GM21526 (cell line): ENCODE measurements around the gene RGS9.

ENCODE experiments used
- ATAC-seq: cut with Tn5 transposase; IDR thresholded peaks from one replicate; pipeline ENCODE4 v1.9.1; 2021; ENCODE audit warnings: moderate library complexity; ENCODE audit not compliant: unreplicated experiment, low FRiP score

RGS9 gene

GRCh38 chr17:65236321-65236720 is 99.2 kb downstream of the RGS9 start:
- ATAC-seq, result no peak

- ATAC-seq, result no peak
Measured at GRCh38 chr17:65243838-65244625, 106.9 kb downstream of the RGS9 start.

GRCh38 chr17:65246252-65246651 is 109.1 kb downstream of the RGS9 start:
- no peak for ATAC-seq

DNA sequence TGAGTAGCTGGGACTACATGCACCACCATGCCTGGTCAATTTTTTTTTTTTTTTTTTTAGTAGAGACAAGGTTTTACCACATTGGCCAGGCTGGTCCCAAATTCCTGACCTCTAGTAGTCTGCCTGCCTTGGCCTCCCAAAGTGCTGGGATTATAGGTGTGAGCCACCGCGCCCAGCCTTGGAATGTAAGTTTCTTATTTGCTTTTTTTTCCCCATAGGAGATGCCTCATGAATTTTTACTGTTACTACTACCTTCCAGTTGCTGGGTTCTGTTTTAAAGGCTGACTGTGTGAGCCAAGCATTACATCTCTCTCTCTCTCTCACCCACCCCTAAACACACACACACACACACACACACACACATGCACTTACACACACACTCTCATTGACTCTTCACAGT is 112.6 kb downstream of the RGS9 start:
- ATAC-seq, result no peak

DNA sequence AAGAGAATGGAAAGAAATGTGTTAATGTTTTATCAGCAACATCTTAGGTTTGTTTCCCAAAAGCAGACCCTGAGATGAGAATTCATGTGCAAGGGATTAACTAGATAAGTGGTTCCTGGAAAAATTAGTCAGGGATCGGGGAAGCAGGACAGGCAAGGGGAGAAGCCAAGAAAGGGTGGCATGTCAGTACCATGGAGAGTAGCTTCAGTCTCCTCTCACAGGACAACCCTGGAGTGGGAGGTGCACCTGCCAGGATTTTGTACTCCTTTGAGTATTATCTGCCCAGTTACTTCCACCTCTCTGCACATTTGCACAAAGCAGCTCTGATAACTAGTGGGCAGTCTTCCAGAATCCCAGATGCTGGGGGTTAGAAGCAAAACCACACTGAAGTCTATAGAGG is 117.0 kb downstream of the RGS9 start:
- no peak for ATAC-seq

DNA sequence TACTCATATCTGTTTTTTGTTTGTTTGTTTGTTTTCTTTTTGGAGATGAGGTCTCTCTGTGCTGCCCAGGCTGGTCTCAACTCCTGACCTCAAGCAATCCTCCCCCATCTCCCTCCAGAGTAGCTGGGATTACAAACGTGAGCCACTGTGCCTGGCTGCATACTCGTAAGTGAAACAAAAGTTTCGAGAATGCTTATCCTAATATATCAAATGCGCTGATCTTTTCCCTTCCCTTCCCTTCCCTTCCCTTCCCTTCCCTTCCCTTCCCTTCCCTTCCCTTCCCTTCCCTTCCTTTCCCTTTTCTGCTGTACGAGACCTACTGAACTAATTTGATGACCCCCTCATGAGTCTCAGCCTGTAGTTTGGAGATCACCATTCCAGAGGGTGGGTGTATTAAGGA is 122.1 kb downstream of the RGS9 start:
- no peak for ATAC-seq

GRCh38 chr17:65259696-65260485 is 122.7 kb downstream of the RGS9 start:
- ATAC-seq, result no peak

DNA sequence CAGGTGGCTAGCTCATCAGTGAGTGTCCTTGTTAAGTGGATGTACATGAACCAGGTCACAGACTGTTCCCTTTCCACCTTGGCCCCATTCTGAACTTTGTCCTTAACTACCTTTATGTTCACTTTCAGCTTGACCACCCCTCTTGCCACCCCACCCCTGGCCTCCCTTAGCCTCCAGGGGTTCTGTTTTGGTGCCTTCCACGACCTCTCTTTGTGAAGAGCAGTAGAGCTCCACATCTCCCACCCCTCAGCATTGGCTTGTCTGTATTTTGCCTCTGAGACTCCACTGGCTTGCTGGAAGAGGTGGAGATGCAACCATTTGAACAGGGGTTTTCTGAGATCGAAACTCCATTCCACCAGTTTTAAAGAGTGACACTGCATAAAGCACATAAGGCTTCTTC is 123.5 kb downstream of the RGS9 start:
- ATAC-seq, result no peak

DNA sequence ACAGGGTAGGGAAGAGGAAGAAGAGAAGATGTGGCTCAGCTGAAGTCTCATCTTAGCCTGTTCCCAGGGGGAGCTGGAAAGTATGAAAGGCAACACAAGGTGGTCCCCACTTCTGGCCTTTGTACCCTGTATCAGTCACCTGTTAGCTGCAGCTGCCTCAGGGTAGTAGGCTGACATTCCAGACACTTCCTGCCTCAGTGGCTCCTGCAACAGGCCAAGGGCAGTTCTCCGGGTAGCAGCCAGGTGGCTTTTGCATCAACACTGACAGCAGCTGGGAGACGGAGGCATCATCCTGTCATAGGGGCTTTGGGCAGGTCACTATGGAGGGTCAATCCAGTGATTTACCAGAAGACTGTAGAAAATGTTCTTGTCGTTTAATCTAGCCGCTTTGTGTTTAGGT is 124.0 kb downstream of the RGS9 start:
- no peak for ATAC-seq

DNA sequence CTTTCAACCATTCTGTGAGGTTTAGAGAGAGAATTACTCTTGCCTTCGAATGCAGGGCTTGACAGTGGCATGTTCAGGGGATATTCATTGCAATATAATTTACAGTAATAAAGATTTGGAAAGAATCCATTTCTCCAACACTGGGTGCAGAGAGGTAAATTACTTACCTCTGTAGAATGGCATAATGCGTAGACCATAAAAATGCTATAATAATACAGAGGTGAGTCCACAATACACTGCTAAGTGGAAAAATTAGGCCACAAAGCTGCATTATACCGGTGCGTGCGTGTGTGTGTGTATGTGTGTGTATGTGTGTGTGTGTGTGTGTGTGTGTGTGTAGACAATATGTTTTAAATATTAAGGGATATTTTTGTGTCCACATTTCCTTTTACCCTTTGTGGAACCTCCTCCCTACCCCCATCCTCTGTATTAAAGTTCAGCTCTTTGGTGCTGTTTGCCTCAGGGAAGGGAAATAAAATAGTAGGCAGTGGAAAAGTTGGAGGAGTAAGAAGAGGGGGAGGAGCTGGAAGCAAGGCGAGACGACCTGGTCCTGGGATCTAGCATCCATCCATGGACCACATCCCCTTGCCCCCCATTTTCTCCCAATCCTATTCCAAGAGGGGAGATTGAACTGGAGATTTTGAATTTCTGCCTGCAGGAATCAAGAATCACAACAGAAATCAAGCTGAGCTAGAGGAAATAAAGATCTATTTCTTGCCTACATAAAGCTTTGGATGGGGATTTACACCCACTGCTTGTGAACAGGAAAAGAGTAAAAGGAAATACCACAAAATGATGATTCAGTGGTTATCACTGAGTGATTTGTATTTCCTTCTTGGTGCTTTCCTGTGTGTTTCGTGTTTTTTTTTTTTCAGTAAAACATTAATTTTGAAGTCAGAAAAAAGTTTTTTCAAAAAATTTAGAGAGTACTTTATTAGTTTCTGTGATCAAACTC is 124.8 kb downstream of the RGS9 start:
- ATAC-seq, result no peak

- no peak for ATAC-seq
Measured at GRCh38 chr17:65265276-65265675, 128.1 kb downstream of the RGS9 start.

GRCh38 chr17:65268832-65269231 is 131.7 kb downstream of the RGS9 start:
- no peak for ATAC-seq

DNA sequence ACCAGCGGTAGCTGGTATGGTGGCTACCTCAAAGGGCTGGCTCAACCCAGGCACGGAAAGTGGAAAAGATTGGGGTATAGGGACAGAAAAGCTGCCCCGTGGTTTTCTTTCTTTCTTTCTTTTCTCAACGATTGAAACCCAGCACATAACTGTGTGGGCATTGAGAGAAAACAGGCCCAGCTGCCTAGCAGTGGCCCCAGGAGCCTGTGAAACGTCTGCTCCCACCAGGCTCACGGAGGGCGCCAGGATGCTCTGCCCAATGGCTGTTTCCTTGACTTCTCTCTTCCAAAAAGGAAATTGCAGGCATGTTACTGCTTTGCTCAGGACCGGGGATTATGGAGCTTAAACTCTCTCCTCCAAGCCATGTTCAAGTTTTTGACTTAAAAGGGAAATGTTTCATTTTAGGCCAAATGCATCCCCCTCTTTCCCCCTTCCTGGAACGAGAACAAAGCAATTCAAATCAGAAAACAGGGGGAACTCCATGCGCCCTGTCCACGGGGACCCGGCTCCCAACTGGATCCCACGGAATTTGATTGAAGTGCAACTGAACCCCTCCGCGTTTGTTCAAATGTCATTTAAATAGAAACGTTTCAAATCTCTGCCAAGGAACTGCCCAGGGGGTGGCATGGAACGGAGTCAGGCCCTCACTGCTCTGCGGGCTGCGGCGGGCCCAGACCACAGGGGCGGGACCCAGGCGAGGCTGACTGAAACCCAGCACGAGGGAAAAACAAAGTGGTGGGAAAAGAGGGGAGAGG is 133.5 kb downstream of the RGS9 start:
- no peak for ATAC-seq

DNA sequence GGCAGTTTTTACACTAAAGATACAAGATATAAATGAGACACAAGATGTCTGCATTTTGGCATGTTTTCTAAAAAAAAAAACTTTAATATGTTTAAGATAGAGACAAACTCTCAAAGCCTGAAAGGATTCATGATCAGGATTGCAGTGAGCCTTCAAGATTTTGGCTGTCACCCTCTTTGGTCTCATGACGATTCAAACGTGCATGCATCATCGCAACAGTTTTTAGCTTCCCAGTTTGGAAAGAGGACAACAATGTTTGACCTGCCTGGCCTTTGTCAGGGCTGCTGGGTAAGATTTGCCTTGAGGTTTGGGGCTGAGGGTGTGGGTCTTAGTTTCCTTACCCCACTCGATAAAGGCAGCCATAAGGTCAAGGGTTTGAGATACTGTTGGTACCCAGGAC is 134.1 kb downstream of the RGS9 start:
- no peak for ATAC-seq
